ENCODE results near the gene YY1.
"Not testable (repeated sequence)": the region's sequence is repeated elsewhere in the genome, so short reads cannot be mapped to it uniquely, and the experiment has no call there.

The YY1 gene

GRCh38 chr14:100297320-100298300 lies 58.7 kb downstream of the YY1 start:
- DNase-seq: no peak

DNA sequence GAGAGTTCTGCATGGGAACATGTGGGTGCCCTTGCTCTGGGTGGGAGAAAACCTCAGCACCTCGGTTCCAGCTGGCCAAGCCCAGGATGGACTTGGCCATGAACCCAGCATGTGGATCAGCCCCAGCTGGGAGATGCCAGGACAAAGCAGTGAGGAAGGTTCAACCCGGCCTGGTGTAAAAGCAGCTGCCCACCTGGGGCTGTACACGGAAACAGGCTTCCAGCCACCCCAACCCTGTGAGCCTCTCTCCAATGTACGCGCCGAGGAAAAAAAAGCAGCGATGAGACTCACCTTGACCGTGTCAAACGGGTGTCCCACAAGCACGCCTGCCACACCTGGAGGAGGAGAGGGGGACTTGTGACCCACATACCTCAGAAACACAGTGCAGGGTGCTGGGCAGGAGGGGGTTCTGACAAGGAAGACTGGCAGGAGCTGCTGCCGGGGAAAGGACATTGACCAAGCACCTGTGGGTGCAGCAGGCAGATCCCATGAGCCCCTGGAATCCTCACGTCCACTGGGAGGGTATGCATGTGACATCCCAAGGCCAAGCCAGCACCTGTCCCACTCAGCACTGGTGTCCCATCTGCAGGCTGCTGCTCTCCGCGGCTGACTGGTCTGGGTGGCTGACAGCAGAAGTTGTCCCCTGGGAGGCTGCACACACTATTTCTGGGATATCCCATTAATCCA lies 59.8 kb downstream of the YY1 start:
- DNase-seq: no peak

DNA sequence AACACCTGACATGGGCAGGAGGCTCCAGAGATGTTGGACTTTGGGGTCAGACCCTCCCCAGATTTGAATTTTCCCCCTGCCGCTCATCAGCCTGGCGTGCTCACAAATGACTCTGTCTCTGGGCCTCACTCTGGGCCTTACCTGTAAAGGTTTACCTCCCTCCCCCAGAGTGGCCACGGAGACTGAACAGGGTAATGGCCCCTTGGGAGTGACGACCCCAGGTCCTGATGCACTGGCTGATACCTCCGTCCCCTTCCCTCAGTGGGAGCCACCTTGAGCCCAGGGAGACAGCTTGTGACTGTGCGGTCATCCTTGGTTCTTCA lies 60.3 kb downstream of the YY1 start:
- no peak for DNase-seq

- no peak for DNase-seq
These were observed 63.7 kb downstream of the YY1 start for GRCh38 chr14:100302616-100303015.

DNA sequence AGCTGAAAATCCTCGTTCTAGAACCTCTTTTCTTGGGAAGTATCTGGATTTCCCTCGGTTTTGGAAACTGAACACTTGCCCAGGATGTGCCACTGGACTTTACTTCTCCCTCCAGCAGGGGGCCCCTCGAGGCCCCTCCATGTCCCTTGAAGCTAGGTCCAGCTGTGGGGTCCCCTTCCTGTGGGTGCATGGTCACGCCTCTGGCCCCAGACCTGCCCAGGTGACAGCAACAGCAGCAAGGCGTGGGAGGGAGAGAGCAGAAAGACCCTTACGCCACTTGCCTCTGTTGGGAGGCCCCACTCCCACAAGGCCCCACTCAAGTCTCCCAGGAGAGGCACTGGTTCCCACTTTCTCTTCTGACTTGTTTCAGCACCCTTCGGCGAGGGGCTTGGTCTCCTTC lies 64.2 kb downstream of the YY1 start:
- DNase-seq: no peak

GRCh38 chr14:100303925-100304324 lies 65.0 kb downstream of the YY1 start:
- DNase-seq: no peak

DNA sequence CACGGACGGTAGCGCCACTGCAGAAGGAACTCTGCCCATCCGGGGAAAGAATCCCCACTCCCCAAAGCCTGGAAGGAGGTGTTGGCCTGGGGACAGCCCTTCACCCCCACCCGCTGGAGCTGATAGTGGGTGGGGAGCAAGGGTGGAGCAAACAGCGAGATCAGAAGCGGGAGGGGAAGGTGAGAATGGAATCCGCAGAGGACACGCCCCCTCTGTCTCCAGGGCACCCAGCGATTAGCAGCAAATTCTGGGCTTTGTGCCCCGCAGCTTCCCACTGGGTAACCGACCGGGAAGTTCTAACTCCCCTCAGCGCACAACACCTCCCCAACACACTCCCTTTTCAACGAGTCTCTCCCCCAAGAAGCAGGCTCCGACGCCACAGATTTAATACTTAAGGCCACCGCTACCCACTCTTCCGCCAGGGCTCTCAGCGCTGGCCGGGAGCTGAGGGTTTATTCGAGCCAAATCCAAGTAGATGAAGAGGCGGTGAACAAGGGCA lies 65.9 kb downstream of the YY1 start:
- DNase-seq: no peak

DNA sequence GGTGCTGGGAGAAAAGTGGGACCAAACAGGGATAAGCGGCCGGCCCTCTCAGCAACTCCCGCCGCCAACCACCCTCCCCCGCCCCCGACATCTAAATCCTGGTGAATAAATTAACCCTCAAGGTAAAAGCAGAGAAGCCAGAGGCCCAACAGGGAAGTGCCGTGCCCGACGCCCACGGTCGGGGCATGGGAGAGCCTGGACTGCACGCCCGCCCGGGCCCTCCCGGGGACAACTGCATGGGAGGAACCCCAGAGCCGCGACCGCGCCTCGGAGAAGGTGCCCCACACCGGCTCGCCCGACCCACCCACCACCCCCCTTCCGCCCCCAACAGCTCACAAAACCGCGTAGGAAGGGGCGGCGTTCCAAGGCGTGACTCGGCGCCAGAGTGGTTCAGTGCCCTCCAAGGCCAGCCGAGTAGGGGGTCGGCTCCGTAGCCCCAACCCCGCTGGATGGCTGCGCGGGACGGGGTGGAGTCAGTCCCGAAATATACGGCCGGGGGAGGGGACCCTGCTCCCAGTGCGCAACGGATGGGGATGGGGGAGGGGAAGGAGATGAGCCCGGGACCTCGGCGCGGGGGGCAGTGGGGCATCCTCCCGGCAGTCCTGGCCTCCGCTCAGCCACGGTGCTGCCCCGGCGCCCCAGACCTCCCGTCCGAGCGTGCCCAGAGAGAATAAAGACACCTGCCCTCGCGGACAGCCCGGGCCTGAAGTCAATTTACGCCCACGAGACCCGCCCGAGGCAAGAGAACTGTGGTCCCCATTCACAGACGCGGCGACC lies 66.6 kb downstream of the YY1 start:
- peak; percentile 42 for DNase-seq

DNA sequence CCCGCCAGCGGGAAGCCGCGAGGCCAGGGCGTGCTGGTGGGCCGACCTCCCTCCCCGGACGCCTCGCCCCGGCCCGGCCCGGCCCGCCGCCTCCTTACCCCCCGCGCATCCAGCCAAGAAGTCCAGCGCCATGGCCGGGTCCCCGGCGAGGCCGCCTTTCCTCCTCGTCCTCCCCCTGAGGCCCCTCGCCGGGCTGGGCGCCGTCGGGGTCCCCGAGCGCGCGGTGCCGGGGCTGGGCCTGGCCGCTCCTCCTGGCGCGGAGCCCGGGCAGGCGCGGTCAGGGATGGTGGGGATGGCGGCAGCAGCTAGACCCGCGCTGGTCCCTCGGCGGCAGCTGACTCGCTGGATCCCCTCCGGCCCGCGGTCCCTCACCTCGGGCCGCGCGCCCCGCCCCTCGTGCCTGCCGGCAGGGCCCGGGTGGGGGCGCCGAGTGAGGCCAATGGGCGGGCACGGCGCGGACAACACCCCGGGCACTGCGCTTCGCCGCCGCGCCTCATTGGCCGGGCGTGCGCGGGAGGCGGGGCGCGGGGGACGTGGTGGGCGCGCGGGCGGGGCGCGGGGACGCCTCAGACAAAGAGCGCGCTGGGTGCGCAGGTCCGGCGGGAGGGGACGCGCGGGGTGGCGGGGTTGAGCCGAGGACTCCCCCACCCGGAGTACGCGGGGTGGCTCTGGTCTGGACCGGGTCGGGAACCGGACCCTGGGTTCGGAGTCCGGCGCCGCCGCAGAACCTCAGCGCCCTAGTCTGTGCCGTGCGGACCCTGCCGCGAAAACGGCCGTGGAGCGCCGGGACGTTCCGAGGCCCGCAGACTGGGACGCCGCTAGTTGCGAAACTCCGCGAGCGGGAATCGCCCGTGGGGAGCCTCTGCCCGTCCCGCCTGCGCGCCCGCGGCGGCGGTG lies 67.4 kb downstream of the YY1 start, which contains the start of gene SLC25A29:
Gene SLC25A29 (minus strand): TSS at position 344 of the 897 bp plus-strand sequence. CDS start 212 bp downstream, at position 132.
- DNase-seq: peak; percentile 77

DNA sequence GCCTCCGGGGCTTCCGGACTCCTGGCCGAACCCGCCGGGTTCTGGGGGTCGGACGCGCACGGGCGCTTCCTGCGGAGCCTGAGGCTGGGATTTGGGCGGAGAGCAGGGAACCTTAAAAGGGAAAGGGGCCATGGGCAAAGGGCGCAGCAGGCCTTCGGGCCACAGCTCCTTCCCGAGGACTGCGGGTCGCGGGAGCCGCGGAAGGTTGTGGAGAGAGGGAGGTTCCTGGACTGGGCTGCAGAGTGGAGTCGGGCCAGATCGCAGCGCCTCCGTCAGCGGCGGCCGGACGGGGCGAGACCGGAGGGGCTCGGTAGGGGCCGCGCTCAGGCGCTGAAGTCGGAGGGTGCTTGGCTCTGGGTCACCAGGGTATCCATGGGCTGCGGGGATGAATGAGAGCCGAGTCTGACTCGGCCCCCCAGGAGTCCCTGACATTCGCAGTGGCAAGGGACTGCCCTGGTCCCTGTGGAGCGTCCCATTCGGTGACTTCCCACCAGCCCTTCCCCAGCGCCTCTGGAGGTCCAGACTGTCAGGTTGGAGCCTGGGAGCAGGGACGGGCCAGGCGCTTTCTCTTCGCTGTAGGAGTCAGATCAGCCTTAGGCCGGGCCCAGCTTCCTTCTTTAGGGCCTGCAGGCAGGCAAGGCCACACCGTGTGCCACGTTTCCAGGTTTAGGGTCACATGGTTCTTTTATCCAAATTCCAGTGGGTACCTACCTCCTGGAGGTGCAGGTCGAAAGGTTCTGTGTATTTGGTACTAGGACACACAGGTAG lies 68.2 kb downstream of the YY1 start:
- no peak for DNase-seq

- no peak for DNase-seq
These were observed 69.0 kb downstream of the YY1 start for GRCh38 chr14:100307766-100308426.

- not testable (repeated sequence) for DNase-seq
These were observed 69.5 kb downstream of the YY1 start for GRCh38 chr14:100308427-100308792.

DNA sequence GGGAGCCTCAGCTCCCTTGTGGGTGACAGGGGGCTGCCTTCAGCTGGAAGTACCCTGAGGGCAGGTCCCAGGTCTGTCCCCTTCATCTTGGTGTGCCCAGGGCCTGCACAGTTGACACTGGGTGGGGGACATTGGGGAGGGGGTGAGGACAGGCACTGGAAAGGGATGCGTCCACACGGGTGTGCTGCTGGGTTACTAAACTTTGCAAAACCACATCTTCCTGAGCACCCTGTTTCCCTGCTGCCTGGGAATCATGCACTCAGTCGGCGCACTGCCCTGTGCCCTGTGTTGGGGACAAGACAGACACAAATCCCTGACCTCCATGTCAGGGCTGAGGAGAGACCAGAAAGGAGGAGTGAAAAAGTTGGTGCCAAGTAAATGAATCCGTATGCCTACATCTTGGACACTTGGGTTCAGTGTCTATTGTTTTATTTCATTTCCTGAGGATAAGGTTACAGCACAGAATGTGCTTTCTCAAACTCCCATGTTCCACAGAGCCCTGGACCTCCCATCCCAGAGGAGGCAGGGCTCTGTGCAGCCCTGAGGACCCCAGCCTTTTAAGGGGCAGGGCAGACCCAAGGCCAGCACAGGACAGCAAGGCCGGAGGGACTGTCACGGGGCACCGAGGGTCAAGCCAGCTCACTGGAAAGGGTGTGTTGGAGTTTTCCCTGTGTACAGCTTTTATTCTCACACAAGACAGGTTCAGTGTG lies 70.2 kb downstream of the YY1 start:
- no peak for DNase-seq

DNA sequence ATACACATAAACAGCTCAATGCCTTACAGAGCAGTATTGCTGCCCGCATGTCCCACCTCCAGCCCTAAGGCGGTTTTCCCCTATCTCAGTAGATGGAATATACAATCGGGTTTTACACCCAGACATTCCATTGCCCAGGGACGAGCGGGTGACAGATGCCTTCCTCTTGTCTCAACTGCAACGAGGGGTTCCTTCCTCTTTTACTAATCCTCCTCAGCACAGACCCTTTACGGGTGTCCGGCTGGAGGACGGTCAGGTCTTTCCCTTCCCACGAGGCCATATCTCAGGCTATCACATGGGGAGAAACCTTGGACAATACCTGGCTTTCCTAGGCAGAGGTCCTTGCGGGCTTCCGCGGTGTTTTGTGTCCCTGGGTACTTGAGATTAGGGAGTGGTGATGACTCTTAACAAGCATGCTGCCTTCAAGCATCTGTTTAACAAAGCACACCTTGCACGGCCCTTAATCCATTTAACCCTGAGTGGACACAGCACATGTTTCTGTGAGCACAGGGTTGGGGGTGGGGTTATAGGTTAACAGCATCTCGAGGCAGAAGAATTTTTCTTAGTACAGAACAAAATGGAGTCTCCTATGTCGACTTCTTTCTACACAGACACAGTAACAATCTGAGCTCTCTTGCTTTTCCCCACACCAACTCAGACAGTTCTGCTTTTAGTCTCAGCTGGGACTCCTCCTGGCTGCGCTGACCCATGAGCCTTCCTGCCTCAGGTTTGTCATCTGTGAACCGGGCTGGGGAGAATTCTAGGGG lies 73.3 kb downstream of the YY1 start:
- DNase-seq: not testable (repeated sequence)

- DNase-seq: no peak
These were observed 74.0 kb downstream of the YY1 start for GRCh38 chr14:100312877-100313400.

GRCh38 chr14:100313464-100314230 lies 74.7 kb downstream of the YY1 start:
- DNase-seq: no peak

DNA sequence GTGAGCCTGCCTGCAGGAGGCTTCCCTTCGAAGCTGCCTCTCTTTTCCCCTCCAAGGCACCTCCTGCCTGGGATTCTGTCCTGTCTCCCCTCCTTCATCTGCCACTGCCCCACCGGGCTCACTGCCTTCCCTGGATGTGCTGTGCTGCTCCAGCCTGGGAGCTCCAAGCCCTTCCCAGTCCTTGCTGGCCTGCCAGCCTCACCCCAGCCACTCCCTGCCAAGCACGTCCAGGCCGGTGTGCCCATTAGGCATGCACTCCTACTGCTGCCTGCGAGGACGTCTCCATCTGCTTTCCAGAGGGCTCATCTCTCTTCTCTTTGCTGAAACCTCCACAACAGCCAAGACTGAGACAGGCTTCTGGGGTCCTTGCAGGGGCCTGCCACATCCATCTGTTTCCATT lies 75.8 kb downstream of the YY1 start:
- no peak for DNase-seq

- DNase-seq: no peak
These were observed 78.4 kb downstream of the YY1 start for GRCh38 chr14:100317389-100317788.
